ENCODE data around the gene CLDND1.

GRCh38 chr3:98512576-98512975 is 10.1 kb downstream of the CLDND1 start:
- TF ChIP-seq POLR2A (IDR thresholded peaks at IDR 0.05), result no peak
- no peak for TF ChIP-seq CTCF (IDR thresholded peaks at IDR 0.05)
